Measurements from ENCODE around the gene GPR137B.

DNA sequence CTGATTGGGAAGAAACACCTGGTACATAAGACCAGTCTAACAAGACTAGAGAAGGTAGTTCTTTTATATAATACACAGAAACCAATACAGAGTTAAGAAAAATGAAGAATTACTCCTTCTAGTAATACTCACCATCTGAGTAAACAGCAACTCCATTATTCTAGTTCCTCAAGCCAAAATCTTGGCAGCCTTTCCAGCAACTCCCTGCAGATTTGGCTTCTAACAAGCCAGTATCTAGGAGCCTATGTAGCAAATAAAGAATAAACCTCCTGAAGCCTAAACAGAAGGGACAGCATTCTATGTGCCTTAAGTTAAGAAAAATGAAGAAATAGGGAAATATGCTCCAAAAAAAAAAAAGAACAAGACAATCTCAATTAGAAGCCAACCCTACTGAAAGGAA lies 114.9 kb downstream of the GPR137B start:
- no peak for TF ChIP-seq CTCF (IDR thresholded peaks at IDR 0.05)
- no peak for TF ChIP-seq POLR2A (IDR thresholded peaks at IDR 0.05)

Measured in adrenal gland (tissue), 5 donors.